NT2/D1 (cell line): ENCODE measurements around the gene SH3PXD2A.

Experiments used
- SUZ12 ChIP-seq: IDR thresholded peaks from 2 replicates; pipeline ENCODE4 v1.6.1; 2011; ENCODE audit not compliant: insufficient read length, insufficient read depth; ENCODE audit errors: extremely low read depth
- ZNF274 ChIP-seq: IDR thresholded peaks from 2 replicates; pipeline ENCODE4 v1.6.1; 2011; ENCODE audit warnings: mild to moderate bottlenecking, low read depth, low read length

- no peak for TF ChIP-seq SUZ12
- TF ChIP-seq ZNF274, result no peak
Observed at GRCh38 chr10:103802081-103802480, 53.3 kb downstream of the SH3PXD2A start.
